NCI-H2196 treated with DMSO at 0.1 percent for 48 hours (cell line): ENCODE results near the gene GALT.
A peak's percentile ranks its signal among the peaks of the same experiment; 100 is the strongest.

Source experiments
- DNase-seq: peaks from one replicate; lab custom pipeline; 2025; ENCODE audit not compliant: unreplicated experiment; lab: John Stamatoyannopoulos, UW

Gene GALT

DNA sequence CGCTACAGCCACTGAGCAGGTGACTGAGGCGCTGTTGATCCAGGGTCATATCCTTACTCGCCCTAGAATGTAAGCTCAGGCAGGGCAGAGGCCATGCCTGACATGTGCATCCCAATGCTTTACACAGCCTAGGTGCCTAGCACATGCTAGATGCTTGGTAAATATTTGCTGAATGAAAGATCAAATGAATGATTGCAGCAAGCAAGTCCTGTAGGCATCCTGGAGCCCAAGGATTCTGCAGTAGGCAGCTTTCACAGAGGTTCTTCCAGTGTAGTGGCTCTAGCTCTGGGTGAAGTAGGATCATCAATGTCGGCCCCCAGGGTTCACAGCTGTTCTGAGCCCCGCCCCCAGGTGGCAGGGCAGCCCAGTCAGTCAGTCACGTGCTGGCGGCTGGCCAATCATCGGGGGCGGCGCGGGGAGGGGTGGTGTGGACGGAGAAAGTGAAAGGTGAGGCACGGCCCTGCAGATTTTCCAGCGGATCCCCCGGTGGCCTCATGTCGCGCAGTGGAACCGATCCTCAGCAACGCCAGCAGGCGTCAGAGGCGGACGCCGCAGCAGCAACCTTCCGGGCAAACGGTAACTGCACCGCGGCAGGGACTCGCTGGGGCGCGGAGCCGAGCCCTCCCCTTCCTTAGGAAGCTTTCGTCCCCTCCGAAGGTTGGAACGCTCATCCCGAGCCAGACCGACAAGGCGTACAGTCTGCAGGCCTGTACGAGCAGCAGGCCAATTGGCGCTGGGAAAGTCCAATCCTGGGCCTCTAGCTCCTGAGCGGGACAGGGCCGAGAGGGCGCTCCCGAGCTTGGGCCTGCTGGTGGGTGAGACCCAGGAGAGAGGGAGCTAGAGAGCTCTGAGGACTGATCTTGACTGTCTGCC, at the start of gene GALT:
GALT (plus strand) TSS at position 465 of the 873 bp plus-strand sequence; CDS start at position 495, 30 bp downstream.
- peak; percentile 77 for DNase-seq

DNA sequence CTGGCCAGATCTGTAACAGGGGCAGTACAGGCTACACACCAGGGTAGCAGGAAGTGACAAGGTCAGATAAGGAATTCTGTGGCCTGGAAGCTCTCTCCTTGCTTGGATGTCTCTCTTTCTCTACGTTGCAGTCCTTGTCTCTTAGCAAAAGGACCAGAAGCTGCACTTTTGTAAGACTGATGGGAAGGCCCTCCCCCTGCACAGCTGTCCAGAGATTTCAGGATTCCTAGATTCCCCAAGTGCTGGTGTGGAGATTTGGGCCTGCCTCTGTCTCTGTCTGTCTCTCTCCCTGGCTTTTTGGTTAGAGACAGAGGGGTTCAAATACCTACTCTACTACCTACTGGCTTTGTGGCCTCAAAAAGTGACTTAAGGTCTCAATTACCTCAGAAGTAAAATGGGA, 46.9 kb upstream of the GALT start:
- no peak for DNase-seq

DNA sequence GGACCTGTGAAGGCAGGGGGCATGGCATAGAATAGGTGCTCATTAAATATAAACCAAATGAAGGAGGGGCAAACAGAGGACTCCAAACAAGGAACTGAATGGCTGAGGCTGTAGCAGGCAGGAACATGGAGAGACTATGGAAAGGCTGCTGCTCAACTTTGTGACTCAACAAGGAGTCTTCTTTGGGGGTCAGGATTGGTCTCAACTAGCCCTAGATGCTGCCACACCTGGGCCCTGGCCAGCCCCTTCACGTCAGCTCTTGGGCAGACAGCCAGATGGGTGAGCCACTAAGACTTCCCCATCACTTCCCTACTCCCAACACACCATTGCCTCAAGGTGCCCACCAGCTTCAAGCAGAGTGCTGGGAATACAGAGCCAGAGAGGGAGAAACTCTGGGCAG, 45.6 kb upstream of the GALT start:
- DNase-seq = no peak

DNA sequence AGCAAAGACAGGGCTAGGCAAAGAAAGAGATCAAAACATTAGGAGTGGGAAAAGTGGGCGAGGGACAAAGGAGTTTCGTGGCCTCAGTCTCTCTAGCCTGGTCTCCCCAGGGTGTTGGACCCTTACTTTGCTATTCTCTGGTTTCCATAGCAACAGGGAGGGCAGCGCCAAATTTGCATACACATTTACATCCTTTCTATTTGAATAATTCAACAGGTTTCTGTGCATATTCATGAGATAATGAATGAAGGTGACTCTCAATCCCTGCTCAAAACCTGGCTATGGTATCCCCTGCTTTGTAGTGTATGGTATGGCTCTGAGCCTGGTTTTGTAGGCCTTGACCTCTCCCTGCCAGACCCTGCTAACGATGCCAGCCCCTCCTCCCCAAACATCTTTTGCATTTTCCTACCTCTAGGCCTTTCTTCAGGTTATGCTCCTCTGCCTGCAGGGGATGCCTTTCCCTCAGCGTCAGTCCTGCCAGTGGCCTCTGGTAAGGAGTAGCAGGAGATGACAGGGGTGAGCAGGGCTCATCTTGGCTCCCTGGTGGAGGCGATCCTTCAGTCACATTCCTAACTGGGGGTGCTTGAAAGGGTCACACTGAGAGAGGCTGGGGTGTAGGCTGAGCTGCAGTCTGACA, 44.4 kb upstream of the GALT start:
- DNase-seq = no peak

DNA sequence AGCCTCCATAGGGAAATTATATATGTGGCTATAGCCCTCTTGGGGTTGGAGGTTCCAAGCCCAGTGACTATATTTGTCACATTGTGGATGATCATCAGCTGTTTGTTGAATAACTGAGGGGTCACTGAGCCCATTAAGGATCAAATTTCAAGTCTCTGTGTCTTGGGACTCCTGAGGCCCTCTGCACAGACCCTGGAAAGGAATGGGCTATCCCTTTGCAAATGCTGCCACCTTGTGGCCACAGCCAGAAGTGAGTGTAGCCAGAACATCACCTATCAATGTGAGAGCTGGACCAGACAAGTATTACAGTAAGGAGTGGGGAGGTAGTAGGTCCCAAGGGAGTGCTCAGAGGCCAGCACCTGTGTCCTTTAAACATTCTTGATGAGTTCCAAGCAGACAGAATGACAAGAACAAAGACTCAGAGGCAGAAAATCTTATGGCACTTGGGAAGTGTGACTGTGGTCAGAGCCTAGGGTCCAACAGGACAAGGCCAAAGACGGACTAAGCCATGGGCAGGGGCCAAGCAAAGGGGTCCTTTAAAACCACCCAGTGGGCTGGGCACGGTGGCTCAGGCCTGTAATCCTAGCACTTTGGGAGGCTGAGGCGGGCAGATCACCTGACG, 42.8 kb upstream of the GALT start:
- peak; percentile 24 for DNase-seq

DNA sequence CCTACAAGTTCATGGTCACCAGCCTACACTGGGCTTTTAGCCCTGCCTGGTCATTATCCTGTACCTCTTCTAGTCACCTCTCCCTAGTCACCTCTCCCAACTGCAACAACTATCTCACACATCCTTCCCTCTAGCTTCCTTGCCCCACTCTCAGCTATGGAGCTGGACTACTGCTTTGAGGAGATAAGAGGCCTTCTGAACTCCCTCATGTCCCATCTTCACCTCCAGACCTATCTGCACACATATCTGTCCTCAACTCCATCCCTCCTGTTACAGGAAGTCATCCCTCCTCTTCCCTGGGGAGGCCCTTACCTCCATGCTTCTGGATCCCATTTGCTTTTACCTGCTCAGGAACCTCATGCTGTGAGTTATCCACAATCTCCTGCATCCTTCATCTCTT, 40.3 kb upstream of the GALT start:
- DNase-seq = no peak

DNA sequence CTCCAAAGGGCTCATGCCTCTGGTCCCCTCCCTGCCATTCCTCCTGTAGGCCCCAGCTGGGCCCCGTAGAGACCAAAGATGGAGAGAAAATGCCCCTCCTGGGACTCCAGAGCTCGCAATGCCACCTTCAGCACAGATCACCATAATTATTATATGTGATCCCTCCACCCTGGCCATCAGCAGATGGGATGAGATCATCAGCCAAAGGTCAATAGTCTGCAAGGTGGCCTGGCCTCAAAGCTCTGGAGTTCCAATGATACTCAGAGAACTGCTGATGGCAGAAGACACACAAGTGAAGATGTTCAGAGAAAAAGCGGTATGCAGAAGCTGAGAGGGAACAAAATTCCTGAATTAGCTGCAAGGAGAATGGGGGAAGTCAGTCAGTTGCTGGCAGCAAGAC, 39.6 kb upstream of the GALT start:
- DNase-seq = no peak

DNA sequence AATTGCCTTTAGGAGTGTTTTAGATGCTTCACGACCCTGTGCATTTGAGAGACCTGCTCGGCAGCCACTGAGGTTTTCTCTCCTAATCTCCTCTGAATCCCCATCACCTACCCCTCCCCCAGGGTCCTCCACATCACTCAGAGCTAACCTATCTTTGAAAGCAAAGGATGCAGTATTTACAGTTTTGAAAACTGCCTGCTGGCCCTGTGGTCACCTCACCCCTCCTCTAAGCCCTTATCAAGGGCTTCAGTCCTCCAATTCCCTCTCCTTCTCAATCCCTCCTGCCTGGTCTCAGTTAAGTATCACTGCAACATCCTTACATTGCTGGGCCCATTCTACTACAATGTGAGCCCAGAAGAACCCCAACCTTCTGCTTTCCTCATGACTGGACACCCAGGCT, 39.1 kb upstream of the GALT start:
- DNase-seq = no peak

DNA sequence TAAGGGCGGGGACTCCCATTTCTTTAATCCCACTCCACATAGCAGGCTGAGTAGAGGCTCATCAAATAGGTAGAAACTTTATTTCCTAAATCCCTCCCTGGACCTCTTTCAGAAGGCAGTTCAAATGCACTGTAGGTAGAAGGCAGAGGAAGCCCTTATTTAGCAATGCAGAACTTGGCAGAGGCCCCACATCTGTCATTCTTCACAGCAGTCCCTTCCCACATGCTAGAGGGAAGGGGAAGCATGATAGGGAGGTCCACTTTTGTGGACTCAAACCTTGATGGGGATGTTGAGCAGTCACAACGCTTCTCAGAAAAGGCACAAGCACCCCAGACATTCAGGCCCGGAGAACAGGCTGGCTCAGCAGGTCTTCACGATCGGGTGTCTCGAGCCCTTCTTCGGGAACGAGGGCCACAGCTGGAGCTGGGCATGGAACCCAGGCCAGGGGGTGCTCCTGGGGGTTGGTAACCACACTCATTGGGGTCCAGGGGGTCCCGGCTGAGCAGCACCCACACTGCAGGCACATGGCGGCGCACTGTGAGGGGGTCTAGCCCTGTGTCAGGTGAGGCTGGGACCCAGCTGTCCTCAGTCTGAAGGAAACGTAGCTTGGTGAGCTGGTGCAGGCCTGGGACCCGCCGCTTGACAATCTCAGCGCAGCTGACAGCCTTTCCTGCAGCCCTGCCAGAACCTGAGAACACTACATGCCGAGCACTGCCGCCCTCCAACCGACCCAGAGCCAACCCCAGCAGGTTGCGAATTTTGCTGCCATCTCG, 35.9 kb upstream of the GALT start:
- no peak for DNase-seq

DNA sequence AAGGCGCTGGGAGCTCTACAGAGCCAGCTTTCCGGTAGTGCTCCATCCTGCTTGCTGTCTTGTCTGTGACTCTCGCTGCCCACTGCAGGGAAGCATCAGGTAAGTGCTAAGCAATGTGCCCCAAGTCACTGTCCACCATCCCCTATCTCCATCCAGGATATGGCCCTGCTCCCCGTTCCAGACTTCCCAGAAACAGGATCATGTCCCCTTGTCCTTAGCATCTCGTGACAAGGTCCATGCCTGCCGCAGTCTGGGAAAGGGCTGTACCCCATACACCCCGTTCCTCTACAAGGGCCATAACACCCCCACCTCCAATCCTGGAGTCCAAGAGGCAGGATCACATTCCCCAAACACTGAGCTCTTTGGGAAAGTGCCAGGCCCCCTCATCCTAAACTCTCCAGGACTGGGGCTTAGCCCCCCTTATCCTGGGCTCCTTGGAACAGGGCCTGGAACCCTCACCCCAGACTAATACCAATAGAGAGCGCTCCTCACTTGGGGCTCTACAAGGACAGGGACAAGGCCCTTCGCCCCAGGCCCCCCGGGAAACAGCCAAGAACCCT, 35.1 kb upstream of the GALT start:
- DNase-seq = no peak

DNA sequence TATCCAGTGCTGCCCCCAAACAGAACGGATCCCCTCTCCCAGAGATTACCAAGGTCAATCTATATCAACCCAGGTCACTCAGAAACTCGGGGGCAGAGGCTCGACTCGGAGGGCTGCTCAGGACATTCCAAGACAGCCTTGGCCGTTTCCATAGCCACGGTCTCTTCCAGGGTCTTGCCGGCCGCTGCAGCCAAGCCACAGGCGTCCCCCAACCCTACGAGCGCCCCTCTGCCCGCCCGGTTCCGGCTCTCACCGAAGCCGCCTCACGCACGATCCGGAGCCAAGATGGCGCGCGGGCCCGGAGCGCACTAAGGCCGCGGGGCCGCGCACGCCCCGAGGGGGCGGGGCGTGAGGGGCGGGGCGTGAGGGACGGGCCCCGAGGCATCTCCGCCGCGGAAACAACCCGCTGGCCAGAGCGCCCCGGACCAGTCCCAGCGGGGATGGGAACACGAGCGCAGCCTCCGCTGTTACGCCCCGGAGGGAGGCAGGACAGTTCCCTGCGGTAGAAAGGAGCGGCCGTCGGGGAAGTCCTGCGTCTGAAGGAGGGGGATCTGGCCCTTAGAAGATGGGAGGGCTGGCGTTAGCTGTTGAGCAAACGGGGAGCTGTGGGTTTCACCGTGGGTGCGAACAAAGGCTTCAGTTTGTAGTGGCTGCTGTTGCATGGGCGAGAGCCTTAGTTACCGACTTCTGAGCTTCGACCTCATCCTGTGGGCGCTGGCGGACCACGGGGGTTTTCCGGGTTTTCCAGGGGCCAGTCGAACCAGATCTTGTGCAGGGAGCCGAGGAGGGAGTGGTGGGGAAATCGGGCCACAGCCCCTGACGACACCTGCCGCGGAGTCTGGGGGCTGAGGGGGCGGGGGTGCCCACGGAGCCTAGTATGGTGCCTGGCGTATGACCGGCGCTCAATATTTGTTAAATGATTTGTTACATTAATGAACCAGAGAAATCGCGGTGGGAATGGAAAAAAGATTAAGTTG, 34.4 kb upstream of the GALT start, which contains the start of gene RPP25L:
RPP25L (minus strand) TSS at position 287 of the 977 bp plus-strand sequence. CDS start 801 bp downstream, outside the sequence.
- DNase-seq = peak; percentile 58

DNA sequence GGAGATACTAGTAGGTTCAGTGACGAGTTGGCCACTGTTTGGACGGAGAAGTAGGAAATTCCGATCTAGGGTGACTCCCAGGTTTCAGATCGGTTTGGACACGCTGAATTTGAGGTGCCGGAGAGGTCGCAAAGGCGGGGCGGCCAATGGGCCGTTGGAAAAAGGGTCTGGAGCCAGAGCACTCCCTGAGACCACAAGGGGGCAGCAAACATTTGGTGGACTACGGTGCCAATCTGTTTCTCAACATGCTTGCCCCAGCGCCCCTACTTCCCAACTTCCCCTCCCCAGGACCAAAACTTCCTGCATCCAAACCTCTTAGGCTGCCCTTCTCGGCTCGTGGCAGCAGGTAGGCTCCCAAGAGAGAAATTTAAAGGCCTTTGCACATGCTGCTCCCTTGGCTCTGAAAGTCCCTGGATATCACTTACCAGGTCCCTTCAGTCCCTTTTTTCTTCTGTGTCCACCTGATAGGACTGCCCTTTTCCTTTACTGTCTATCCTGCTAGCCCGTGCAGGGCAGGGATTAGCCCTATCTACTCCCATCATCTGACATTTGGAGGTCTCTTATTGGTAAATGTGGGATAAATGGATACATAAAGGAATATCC, 33.6 kb upstream of the GALT start:
- peak; percentile 47 for DNase-seq

DNA sequence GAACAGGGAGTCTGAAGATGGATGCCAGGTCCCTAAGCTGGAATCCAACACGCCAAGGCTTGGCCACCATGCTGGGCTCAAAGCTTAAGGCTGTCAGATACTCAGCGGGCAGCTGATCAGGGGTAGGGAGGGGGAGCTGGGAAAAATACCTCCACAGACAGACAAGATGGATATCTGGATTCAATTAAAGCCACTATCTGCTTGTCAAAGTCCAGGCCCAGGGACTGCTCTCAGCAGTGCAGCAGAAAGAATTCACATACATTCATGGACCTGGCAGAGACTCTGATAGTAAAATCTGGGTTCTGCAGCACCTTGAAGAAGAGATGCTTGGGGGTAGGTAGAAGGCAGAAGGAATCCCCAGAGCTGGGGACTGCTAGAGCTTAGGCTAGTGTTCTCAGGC, 31.3 kb upstream of the GALT start:
- no peak for DNase-seq

DNA sequence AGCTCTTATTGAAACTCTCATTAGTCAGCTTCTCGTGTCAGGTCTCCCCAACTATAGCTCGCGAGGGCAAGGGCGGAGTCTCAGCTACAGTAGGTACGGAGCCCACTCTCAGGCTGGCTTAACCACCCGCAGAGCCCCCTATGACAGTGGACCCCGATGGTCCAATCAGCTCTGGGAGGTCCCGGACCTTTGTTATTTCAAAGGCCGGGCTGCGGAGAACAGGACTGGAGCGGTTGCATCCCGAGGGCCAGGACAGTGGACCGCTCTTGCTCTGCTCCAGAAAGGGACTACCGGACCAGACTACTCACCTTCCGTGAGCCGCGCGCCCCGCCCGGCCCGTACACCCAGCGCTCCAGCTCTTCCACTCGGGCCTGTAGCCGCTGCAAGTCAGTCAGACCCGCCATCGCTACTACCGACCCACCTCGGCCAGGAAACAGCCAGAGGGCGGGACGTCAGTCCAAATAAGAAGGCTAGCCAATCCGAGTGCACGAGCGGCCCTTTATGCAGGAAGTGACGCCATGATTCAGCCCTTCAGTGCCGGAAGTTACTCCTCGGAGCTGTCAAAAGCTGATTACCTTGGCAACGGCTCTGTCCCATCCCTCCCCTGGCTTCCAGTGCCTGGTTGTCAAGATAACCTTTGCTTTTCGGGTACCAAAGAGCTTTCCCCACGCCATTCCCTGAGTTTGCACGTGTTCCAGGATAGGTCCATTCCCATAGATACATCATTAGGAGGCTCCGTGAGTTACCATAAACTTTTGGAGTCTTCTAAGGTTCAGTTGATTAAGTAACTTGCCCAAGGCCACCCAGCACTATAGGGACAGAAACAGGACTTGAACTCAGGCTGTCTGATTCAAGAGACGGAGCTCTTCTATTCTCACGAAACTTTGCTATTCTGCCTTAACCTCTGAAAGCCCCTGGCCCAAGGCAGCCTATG, 26.1 kb upstream of the GALT start, which contains the start of gene DCTN3:
DCTN3 (minus strand) TSS at position 435 of the 934 bp plus-strand sequence; CDS start at position 404, 31 bp downstream.
- DNase-seq = peak; percentile 95

DNA sequence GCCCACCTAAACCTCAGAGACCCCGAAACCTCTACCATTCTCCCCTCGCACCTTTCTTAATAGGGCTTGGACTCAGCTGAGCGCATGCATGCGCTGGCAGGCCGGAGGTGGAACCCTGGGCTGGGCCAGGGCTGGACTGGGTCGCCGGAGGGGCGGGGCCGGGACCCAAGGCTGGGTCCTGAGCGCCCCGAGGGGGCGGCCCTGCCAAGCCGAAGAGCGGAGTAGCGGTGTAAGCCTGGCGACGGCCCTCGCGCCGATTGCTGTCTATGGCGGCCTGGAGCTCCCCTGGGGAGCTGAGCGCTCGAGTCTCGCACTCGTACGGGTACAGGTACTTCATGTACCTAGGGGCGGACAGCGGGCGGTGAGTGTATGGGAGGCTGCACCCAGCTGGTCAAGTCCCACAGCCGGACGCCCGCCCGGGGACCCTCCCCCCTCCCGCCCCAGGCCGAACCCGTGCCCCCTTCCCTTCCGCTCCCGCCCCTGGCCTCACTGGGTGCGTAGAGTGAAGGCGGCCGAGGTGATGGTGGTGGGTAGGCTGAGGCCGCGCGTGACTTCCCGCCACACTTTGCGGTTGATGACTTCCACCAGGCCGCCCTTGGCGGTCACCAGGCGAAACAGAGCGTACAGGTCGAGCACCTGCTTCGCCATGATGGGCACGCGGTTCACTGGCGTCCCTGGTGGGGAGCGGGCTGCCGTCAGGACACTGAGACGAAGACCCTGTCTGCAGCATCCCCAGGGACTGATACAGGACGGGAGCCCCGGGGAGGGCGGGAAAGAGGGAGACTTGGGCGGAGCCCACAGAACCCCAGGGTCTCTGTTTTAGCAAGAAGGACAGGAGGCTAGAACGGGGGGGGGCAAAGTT, 22.9 kb upstream of the GALT start:
- DNase-seq = no peak

DNA sequence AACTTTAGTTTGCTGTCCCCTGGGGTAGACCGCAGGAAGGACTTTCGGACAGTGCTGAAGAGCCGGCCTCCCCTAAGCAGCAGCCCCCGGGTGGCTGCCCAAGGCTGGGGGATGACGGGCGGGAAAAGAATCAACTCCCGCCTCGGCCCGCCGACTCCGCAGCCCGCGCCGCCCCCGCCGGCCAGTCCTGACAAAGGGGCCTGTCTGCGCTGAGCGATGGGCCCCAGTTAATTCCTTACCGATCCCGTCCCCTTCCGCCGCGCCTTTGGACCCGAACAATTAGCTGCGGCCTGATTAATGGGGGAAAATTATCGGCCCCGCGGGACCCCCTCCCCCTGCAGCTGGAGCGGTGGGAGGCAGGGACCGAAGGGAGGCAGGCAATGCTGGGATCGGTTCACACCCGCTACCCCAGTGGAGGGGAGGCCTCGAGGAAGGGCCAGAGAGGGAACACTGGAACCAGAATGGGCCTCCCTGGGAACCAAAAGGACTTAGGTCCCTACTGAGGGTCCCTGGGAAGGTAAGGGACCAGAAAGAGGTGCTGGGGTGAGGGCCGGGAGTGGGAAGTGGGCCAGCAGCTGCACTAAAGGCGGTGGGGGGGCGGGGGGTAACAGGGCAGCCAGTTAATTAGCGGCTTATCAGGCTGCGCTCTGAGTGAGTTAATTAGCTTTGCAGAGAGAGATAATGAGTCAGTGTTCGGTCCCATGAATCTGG, 21.8 kb upstream of the GALT start:
- no peak for DNase-seq

DNA sequence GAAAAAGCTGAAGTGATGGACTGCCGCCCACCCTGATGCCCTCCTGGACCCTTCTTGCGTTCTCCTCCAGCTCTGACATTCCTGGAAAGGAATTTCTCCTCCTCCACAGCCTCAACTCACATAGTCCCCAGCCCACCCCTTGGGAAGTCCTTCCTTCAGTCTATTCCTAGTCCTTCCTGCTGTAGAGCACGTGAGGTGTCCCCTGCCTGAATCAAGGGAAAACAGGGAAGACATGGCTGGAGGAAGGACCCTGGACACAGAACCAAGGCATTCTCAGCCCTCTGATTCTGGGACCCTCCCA, 21.3 kb upstream of the GALT start:
- DNase-seq = no peak
